GM19328 (cell line): ENCODE data around the gene PHF2.

Experiments
- ATAC-seq: cut with Tn5 transposase; IDR thresholded peaks from one replicate; pipeline ENCODE4 v1.9.1; 2021; ENCODE audit warnings: mild to moderate bottlenecking, moderate library complexity; ENCODE audit not compliant: unreplicated experiment

Gene PHF2

DNA sequence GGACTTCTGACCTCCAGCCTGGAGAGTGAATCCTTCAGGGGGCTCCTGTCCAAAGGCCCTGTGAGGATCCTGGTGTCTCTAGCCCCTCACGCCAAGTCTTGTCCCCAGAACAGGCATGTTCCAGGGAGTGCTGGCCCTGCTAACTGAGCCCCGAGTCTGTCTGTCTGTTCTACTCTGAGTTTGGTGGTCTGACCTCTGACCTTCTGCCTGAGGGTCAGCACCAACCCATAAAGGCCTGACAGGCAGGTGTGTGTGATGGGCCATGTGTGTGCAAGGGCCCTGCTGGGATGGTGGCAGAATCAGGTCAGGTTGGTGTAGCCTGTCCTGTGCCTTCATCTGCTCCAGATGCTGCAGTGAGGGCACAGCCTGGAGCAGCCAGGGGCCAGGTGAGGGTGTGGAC lies 46.3 kb downstream of the PHF2 start:
- no peak for ATAC-seq

DNA sequence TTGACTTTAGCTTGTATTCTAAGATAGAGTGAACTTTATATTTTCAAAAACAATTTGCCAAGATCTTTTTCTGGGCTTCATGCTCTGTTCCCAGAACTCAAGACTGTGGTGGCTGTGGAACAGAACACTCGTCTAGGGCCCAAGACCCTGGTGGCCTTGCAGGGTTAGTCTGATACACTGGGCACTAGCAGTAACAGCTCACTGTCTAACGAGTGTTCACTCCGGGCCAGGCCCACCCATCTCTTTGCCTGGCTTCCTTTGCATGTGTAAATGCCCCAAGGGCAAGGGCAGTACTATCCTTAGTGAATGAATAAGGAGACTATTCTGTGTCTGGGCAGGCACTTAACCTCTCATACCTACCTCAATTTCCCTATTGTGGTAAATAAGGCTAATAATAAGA lies 47.4 kb downstream of the PHF2 start:
- no peak for ATAC-seq

DNA sequence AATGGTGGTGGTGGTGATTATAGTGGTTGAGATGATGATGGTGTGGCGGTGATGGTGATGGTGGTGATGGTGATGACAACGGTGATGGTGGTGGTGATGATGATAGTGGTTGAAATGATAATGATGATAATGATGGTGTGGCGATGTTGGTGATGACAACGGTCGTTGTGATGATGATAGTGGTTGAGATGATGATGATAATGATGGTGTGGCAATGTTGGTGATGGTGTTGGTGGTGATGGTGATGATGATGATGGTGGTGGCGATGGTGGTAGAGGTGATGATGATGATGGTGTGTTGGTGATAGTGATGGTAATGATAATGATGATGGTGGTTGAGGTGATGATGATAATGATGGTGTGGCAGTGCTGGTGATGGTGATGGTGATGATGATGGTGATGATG lies 48.0 kb downstream of the PHF2 start:
- no peak for ATAC-seq

DNA sequence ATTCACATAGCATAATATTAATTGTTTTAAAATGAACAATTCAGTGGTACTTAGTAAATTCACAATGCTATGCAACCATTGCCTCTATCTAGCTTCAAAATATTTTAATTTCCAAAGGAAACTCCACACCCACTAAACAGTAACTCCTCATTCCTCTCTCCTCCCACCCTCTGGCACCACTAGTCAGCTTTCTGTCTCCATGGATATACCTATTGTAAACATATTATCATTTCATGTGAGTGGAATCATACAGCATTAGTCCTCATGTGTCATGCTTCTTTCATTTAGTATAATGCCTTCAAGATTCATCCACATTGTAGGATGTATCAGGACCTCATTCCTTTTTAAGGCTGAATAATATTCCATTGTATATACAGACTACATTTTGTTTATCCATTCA lies 48.6 kb downstream of the PHF2 start:
- ATAC-seq: no peak

DNA sequence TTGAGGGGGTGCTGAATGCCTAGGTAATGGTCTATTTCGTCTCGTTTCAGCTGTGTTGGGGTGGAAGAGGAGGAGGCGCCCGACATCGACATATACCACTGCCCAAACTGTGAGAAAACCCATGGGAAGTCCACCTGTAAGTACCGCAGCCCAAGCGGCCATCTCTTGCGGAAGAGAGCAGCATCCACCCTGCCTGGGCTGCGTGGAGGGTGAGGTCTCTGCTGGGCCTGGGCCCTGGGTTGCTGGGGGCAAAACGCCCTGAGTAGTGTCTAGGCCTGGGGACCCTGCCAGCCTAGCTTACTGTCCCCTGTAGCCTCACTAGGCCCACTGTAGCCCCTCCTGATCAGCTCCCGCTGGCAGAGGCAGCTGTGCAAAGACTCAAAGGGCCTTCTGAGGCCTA lies 53.5 kb downstream of the PHF2 start:
- no peak for ATAC-seq

DNA sequence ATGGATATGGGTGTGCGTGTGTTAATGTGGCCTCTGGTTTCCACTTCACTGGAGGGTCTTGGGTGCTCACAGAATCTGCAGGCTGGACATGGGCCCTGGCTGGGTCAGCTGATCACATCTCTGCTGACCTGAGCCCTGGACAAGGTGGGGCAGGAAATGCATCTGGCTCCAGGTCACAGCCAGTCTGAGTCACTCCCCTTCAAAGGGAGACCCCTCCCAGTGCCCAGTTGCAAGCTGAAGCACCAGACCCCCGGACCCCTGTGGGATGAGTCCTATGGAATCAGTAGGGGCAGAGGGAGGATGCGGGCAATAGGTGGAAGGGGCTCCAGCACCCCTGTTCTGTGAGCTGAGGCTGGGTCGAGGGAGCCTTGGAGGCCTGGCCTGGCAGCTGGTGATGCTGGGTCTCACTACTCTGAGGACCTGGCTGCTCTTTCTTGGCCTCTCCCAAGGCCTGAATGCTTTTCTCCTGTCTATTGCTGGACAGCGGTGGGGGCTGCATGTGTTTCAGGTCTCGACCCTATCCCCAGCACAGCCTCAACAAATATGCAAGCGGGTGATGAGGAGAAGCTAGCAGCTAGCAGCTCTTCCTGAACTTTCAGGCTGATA lies 54.5 kb downstream of the PHF2 start:
- no peak for ATAC-seq

DNA sequence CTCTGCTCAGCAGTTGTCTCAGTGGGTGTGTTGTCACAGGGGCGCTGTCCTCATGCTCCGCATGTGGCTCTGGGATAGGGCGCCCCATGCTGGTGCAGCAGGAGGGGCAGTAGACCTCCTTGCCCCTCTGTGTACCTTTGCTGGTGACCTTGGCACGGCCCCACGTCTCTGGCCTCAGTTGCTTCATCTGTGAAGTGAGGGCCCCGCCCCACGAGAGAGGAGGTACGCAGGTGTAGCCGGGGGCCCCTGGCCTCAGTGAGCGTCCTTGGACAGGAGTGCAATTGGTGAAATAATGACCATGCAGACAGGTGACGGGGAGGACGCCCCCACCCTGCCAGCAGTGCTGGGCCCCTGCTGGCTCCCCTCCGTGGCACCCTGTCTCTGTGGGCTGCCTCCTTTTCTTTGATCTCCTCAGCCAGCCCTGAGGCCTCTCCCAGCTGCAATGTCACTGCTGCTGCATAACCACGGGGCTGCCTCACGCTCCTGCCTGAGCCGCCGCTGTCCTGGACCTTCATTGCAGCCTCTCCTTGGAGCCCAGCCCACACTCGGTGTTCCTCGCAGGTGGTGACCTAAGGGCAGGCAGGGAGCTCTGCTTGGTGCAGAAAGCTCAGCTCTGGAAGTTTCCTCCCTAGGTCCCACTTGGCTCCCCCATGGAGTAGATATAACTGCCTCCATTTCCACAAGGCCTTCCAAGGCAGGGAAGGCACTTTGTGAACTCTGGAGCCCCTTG lies 57.3 kb downstream of the PHF2 start:
- no peak for ATAC-seq

DNA sequence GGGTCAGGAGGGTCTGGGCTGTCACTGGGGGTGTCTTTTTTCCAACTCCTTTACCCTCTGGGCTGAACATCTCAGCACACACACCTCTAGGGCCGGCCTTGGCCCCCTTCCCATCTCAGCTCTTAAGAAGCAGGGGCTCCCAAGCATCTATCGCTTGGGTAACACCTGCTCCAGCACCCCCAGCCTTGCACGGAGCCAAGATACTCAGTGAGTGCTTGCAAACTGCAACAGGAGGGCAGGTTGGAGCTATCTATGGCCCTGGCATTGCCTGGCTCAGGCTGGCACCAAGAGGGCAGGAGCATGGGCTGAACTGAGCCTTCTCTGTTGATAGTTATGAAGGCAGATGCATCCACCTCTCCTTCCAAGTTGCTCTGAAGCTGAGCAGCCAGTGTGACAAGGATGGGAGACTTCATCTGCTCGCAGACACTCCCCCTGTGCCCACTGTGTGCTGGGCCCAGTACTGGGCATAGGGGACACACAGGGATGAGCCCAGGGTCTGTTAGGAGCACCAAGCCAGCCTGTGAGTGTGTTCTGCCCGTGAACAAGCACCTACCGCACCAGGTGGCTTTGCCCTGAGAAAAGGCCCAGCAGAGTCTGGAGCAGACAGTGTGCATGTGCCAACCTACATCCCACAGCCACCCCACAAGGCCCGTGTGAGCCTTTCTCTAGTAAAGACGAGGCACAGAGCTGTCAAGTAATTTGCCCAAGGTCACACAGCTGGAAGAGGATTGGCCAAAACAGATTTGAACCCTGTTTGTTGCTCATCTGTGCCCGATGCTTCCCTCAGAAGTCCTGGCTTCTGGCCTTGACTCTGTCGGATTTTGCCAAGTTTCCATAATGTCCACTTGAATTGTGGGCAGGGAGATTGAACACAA lies 58.2 kb downstream of the PHF2 start:
- ATAC-seq: no peak

DNA sequence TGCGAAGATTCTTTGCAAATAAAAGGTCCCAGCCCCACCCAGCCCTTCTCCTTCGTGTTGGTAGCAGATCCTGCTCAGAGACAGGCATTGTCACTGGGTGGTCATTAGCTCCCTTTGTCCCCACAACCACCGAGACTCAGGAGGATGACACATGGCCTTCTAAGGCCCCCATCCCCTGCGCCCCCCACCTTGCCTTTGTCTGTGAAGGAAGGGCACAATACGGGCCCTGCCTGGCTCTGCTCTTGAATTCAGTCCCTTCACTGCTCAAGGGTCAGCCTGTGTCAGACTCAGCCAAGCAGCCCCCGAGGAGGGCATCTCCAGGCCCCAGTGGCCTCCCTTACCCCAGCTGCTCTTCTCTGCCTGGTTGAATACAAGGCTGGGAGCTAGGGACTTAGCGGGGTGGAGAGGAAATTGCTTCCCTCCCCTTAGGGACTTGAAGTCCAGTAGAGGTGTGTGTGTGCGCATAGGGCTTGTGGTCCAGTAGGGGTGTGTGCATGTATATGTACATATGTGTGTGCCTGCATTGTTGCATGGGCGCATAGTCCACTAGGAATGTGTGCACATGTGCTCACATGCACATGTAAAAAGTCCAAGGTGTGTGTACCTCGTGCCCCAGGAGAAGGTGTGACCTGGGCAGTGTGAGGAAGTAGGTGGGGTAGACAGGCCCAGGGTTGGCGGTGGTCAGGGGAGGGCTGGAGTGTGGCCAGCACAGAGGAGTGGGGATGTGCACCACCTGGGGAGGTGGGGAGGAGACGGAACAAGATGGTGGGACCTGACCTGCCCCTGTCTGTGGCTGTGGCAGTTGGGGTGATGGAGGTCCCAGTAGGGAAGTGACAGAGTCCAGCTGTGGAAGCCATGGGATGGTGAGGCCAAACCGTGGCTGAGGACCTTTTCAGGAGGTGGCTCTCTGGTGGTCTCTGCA lies 59.1 kb downstream of the PHF2 start:
- ATAC-seq: no peak

DNA sequence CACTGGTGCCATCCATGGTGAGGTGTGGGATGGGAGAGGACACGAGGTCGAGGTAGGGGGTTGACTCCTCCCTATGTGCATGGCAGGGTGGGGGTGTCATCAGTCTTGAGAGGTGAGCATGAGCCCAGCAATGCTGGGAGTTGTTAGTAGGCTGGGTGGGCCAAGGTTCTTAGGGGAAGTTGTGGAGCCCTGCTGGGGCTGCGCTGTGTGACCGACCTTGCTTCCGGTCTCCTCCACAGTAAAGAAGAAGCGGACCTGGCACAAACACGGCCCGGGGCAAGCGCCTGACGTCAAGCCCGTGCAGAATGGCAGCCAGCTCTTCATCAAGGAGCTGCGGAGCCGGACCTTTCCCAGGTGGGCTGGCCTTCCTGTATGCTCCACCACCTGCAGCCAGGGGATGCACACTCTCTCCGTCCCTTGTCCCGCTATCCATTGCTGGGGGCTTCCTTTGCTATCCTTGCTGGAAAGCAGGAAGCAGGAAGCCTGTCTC lies 59.8 kb downstream of the PHF2 start:
- ATAC-seq: no peak

DNA sequence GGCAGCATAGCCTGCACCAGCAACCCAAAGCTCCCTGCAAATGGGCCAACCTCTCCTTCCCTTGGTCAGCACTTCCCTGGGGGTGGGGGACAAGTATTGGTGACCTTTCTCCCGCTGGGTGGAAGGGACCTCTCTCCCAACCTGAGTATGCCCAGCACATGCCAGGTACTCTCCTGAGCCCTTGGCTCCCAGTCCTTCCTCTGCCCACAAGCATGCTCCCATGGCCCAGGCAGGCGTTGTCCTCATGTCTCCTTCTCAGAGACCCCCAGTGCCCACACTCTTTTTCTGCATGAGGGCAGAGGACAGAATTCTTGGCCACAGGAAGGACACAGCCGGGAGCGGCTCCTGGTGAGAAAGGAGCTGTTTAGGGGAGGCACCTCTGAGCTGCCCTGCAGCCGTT lies 60.3 kb downstream of the PHF2 start:
- no peak for ATAC-seq

DNA sequence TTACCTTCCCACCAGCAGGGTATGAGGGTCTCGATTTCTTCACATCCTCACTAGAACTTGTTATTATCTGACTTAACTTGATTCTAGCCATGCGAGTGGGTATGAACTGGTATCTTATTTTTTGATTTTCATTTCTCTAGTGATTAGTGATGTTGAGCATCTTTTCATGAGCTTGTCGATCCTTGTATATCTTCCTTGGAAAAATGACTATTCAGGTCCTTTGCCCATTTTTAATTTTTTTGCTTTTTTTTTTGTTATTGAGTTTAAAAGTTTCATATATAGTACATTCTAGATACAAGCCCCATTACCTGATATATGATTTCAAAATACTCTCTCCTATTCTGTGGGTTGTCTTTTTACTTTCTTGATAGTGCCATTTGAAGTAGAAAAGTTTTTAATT lies 61.5 kb downstream of the PHF2 start:
- ATAC-seq: no peak

DNA sequence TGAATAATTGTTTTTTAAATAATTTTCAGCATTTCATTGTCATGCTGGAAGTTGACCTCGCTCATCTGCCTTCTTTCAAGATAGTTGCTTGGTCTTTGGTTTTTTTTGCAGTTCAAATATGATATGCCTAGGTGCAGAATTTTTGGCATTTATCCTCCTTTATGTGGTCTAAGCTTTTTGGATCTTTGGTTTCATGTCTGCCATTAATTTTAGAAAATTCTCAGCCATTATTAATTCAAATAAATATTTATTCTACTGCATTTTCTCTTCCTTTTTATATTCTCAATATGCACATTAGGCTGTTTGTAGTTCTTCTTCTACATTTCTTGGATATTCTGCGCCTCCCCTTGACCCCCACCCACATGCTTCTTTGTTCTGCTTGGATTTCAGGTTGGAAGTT lies 63.6 kb downstream of the PHF2 start:
- ATAC-seq: no peak

DNA sequence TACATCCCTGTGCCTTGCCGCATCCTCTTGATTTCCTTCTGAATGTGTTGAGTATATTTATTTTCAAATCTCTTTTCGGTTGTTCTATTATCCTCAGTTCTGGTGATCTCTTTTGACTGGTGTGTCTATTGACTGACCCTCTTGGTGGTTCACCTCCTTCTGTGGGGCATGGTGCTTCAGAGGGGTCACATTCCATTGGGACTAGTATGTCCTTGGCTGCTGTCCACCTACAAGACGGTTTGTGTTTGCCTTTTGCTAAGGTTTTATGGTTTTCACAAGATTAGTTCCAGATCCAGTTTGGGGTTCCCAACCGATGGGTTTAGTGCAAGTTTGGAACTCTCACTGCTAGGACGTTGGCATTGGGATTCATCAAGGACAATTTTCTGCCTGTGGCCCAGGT lies 66.6 kb downstream of the PHF2 start:
- ATAC-seq: no peak

DNA sequence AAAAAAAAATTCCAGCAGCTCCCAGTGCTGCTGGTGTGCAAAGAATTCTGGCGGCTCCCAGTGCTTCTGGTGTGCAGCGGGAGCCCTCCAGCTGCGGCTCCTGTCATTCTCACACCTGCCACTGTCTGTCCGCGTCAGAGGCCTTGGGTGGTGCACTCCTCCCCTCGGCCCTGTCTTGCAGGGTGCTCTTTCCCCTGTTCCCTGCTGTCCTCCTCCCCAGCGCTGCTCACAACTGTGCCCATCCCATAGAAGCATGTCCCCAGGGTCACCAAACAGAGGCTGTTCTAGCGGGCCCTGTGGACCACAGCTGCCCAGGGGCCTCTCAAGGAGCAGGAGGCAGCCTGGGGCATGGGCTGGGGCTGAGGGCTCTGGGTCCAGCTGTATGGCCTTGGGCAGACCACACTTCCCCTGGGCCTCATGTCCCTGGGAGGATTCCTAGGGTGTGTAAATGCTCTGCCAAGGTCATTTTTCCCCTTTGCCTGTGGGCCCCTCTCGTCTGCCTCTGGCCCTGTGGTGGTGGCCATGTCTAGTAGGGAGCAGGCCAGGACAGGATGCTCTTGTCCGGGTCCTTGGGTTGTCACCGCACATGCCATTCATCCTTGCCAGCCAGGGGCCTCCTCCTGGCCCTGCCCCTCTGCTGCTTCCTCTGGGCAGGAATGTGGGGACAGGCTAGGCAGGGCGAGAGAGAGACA lies 68.2 kb downstream of the PHF2 start:
- no peak for ATAC-seq

DNA sequence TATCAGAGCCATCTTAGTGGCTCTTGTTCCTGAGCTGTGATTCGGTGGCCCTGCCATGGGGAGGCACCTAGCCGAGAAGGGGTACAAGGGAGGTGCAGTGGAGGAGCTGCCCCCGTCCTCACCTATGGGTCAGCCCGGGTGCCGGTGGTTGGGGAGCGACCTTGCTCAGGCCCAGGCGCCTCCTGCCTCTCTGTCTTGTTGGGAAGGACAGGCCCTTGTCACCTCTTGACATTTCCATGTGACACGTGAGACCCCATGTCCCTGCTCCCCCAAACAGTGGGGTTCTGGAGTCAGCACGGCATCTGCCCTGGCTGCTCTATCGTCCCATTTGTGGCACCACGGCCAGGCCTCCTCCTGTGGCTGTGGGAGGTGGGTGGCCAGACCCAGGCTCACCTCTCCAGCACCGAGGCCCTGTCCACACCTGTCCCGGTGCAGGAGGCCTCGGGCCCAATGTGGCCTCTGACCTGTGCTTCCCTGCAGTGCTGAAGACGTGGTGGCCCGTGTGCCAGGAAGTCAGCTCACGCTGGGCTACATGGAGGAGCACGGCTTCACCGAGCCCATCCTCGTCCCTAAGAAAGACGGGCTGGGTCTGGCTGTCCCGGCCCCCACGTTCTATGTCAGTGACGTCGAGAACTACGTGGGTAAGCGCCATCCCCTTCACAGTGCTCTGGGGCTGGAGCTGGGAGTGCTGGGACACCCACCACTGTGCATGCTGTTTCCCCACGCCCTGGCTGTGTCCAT lies 68.9 kb downstream of the PHF2 start:
- no peak for ATAC-seq

DNA sequence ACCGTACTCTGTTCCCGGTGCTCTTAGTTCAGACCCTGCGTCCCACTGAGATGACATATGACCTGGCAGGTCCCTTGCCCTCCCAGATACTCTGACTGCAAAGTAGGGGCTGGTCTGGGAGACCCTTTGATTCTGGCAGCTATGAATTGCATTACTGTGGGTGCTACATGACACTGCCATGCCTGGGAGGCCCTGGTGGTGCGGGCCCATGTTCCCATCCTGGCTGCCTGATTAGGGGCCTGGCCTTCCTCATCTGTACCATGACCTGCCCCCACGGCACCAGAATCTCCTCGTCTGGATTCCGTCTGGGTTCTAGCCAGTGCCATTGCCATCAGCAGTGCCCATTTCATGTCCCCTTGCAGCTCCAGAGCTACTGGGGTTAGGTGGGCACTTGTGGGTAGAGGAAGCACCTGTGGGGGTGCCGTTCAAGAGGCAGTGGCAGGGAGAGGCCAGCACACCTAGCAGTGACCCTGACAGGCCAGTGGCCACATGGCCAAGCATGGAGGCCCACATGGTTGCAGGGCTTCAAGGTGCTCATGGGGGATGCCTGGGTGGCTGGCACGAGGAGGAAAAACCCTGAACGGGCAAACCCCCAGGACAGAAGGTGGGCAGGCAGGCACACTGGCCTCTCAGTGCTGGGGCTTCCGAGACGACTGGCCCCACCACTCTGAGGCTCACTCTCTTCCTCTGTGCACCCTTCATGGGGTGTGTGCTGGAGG lies 69.7 kb downstream of the PHF2 start:
- no peak for ATAC-seq

DNA sequence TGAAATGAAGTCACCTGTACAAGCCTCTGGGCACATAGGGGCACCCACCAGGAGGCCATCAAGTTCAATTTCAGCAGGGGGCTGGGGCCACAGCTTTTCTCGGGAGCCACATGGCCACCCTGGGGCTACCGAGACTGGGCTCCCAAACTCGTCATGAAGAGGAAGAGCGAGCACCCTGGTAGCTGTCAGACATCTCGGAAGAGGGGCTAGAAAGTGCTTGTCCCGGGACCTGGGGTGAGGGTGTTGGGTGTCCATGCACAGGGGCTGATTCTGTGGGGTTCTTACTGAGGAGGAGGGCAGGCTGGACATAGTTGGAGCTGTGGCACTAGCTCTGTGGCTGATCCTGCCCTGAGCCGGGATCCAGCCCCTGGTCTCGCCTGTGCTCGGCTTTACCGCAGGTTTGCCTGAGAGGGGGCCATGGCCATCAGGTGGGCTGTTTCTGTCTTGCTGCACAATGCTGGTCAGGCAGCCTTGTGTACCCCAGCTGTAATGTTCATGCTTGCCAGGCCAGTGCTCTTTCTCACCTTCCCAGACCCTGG lies 70.3 kb downstream of the PHF2 start:
- ATAC-seq: no peak

DNA sequence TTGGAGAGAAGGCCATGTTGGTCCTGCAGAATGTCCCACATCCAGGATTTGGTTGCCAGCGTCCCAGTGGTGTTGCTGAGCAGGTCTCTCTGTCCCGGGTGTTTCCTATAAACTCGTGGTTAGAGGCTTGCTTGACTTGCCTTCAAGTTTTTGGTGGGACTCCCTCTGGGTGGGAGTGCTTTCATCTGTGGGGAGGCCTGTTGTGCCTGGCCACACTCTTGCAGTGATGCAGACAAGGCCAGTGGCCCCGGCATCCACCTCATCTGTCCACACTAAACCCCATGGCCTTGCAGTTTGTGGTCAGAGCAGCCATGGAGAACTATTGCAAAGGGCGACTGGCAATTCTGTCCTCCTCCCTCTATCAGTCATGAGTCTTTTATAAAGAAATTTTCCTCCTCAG lies 71.8 kb downstream of the PHF2 start:
- ATAC-seq: no peak
